Measurements from ENCODE around the gene AIMP2. TPM values are rescaled to one million over a fixed set of nuclear protein-coding genes. Genes with fewer than 3 reads are reported as not detected.
"Not testable (repeated sequence)": the region's sequence is repeated elsewhere in the genome, so short reads cannot be mapped to it uniquely, and the experiment has no call there.

The AIMP2 gene
- polyA plus RNA-seq, 2 donors = 15.6 to 38.1 TPM

GRCh38 chr7:6007835-6008590 lies 1.1 kb upstream of the AIMP2 start:
- not testable (repeated sequence) for H3K36me3 ChIP-seq (ENCODE audit: control insufficient read depth in 2 of 2, insufficient read depth in 2 of 2, low read length in 1 of 2); H3K27me3 ChIP-seq (ENCODE audit: control insufficient read depth in 1 of 2, insufficient read depth in 2 of 2, low read length in 2 of 2); H3K9me3 ChIP-seq (ENCODE audit: control insufficient read depth in 2 of 2, insufficient read depth in 1 of 2, low read depth in 1 of 2, low read length in 1 of 2); H3K4me1 ChIP-seq (ENCODE audit: control insufficient read depth in 2 of 2, insufficient read depth in 2 of 2, low read length in 1 of 2)
- 35 to 42% methylated on average over 27 of the region's 27 CpGs for WGBS, 2 donors
- Histone ChIP-seq H3K27ac (ENCODE audit: low read depth in 2 of 2, low read length in 1 of 2) (peak overlapping the region; percentile 52 to 91), H3K4me3 (ENCODE audit: low read depth in 1 of 2, low read length in 2 of 2) (peak overlapping the region; percentile 37 to 72)

GRCh38 chr7:6010370-6010769 lies 1.3 kb downstream of the AIMP2 start:
- 79 to 92% methylated on average over 8 of the region's 8 CpGs for WGBS, 2 donors
- not testable (repeated sequence) for H3K4me1 ChIP-seq (ENCODE audit: control insufficient read depth in 2 of 2, insufficient read depth in 2 of 2, low read length in 1 of 2); H3K27me3 ChIP-seq (ENCODE audit: control insufficient read depth in 1 of 2, insufficient read depth in 2 of 2, low read length in 2 of 2); H3K36me3 ChIP-seq (ENCODE audit: control insufficient read depth in 2 of 2, insufficient read depth in 2 of 2, low read length in 1 of 2); H3K9me3 ChIP-seq (ENCODE audit: control insufficient read depth in 2 of 2, insufficient read depth in 1 of 2, low read depth in 1 of 2, low read length in 1 of 2); H3K4me3 ChIP-seq (ENCODE audit: low read depth in 1 of 2, low read length in 2 of 2)
- peak overlapping the region in 1 of 2 donors; percentile 22 for H3K27ac ChIP-seq (ENCODE audit: low read depth in 2 of 2, low read length in 1 of 2)

GRCh38 chr7:6011541-6011940 lies 2.5 kb downstream of the AIMP2 start:
- H3K4me3 ChIP-seq (ENCODE audit: low read depth in 1 of 2, low read length in 2 of 2) = no peak overlapping the region
- H3K27me3 ChIP-seq (ENCODE audit: control insufficient read depth in 1 of 2, insufficient read depth in 2 of 2, low read length in 2 of 2) = no peaks in the 10 kb centered on the region
- 67 to 68% methylated on average over 2 of the region's 2 CpGs for WGBS, 2 donors
- H3K9me3 ChIP-seq (ENCODE audit: control insufficient read depth in 2 of 2, insufficient read depth in 1 of 2, low read depth in 1 of 2, low read length in 1 of 2) = no peaks in the 10 kb centered on the region
- H3K27ac ChIP-seq (ENCODE audit: low read depth in 2 of 2, low read length in 1 of 2) = no peak overlapping the region
- H3K36me3 ChIP-seq (ENCODE audit: control insufficient read depth in 2 of 2, insufficient read depth in 2 of 2, low read length in 1 of 2) = no peaks in the 10 kb centered on the region
- H3K4me1 ChIP-seq (ENCODE audit: control insufficient read depth in 2 of 2, insufficient read depth in 2 of 2, low read length in 1 of 2) = peaks cover 0 to 4% of the 10 kb centered on the region in 2 donors

- 61 to 64% methylated on average over 14 of the region's 14 CpGs for WGBS, 2 donors
- peaks cover 0 to 6% of the 10 kb centered on the region in 2 donors for H3K4me1 ChIP-seq (ENCODE audit: control insufficient read depth in 2 of 2, insufficient read depth in 2 of 2, low read length in 1 of 2)
- H3K4me3 ChIP-seq (ENCODE audit: low read depth in 1 of 2, low read length in 2 of 2) = no peak overlapping the region
- no peaks in the 10 kb centered on the region for H3K9me3 ChIP-seq (ENCODE audit: control insufficient read depth in 2 of 2, insufficient read depth in 1 of 2, low read depth in 1 of 2, low read length in 1 of 2)
- H3K27ac ChIP-seq (ENCODE audit: low read depth in 2 of 2, low read length in 1 of 2) = peak overlapping the region; percentile 74 to 82
- H3K27me3 ChIP-seq (ENCODE audit: control insufficient read depth in 1 of 2, insufficient read depth in 2 of 2, low read length in 2 of 2) = no peaks in the 10 kb centered on the region
- peaks cover 0 to 1% of the 10 kb centered on the region in 2 donors for H3K36me3 ChIP-seq (ENCODE audit: control insufficient read depth in 2 of 2, insufficient read depth in 2 of 2, low read length in 1 of 2)
Observed at GRCh38 chr7:6012355-6013104, 3.5 kb downstream of the AIMP2 start.

DNA sequence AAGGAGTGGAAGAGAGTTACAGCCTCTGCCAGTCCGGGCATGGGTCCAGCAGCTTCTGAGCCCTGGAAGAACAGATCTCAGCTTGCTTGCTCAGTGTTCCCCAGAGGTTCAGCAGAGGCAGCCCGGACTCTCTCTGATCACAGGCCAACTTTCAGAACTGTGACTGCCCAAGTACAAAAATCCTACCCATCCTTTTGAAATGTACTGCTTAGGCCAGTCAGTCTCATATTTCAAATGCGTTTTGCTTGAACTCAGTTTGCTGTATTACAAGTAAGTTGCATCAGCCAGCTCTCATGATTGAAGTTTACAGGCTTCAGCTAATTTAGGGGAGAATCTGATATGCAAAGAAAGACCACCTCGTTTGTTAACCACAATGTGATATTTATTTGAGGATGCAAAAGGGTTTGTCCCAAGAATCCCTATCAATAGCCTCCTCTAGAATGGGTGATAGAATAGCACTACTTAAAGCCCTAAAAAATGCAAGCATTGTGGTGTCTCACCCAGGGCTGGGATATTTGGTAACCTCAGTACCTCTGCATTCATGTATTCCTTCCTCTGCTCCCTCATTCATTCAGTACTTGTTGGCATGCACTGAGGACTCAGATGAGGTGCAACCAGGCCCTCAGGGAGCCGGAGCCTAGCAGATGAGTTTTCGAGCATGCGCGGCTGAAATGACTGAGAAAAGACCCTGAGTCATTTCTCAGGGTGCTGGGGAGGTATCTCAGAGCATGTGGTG lies 7.0 kb downstream of the AIMP2 start:
- Histone ChIP-seq H3K27me3 (ENCODE audit: control insufficient read depth in 1 of 2, insufficient read depth in 2 of 2, low read length in 2 of 2) (no peaks in the 10 kb centered on the region), H3K9me3 (ENCODE audit: control insufficient read depth in 2 of 2, insufficient read depth in 1 of 2, low read depth in 1 of 2, low read length in 1 of 2) (no peaks in the 10 kb centered on the region), H3K36me3 (ENCODE audit: control insufficient read depth in 2 of 2, insufficient read depth in 2 of 2, low read length in 1 of 2) (peaks cover 0 to 7% of the 10 kb centered on the region in 2 donors), H3K27ac (ENCODE audit: low read depth in 2 of 2, low read length in 1 of 2) (peak overlapping the region; percentile 38 to 86), H3K4me1 (ENCODE audit: control insufficient read depth in 2 of 2, insufficient read depth in 2 of 2, low read length in 1 of 2) (peaks cover 0 to 8% of the 10 kb centered on the region in 2 donors), H3K4me3 (ENCODE audit: low read depth in 1 of 2, low read length in 2 of 2) (peak overlapping the region in 1 of 2 donors; percentile 28)
- whole genome bisulfite sequencing, 2 donors = 40 to 58% methylated on average over 8 of the region's 8 CpGs

GRCh38 chr7:6016653-6016966 lies 7.5 kb downstream of the AIMP2 start:
- Histone ChIP-seq H3K4me3 (ENCODE audit: low read depth in 1 of 2, low read length in 2 of 2) (no peak overlapping the region), H3K36me3 (ENCODE audit: control insufficient read depth in 2 of 2, insufficient read depth in 2 of 2, low read length in 1 of 2) (peaks cover 4 to 7% of the 10 kb centered on the region in 2 donors), H3K9me3 (ENCODE audit: control insufficient read depth in 2 of 2, insufficient read depth in 1 of 2, low read depth in 1 of 2, low read length in 1 of 2) (no peaks in the 10 kb centered on the region), H3K27me3 (ENCODE audit: control insufficient read depth in 1 of 2, insufficient read depth in 2 of 2, low read length in 2 of 2) (no peaks in the 10 kb centered on the region), H3K27ac (ENCODE audit: low read depth in 2 of 2, low read length in 1 of 2) (peak overlapping the region in 1 of 2 donors; percentile 60), H3K4me1 (ENCODE audit: control insufficient read depth in 2 of 2, insufficient read depth in 2 of 2, low read length in 1 of 2) (peaks cover 0 to 8% of the 10 kb centered on the region in 2 donors)
- 72 to 80% methylated on average over 8 of the region's 8 CpGs for WGBS, 2 donors

DNA sequence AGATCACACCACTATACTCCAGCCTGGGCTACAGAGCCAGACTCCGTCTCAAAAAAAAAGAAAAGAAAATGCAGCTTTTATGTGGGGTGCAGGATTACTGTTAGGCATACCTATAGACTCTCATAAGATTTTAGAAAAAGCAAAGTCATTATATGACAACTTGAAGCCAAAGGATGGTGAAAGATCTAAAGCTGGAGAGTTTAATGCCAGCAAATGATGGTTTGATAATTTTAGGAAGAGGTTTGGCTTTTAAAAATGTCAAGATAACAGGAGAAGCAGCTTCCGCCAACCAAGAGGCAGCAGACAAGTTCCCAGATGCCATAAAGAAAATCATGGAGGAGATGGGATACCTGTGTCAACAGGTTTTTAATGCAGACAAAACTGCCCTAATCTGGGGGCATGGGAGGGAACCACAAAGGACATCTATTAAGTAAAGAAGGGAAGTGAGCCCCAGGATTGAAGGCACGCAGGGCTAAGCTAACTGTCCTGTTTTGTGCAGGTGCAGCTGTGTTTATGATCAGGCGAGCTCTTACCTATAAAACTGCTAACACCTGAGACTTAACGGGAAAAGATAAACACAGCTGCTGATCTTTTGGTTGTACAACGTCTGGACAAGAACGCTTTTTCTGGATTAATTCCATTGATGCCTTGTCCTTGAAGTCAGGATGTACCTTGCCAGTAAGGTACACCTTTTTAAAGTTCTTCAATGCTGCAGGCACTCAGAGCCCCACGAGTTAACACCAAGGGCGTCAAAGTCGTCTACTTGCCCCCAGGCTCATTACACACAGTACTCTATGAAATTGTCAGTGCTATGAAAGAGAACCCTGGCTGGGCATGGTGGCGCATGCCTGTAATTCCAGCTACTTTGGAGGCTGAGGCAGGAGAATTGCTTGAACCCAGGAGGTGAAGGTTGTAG lies 11.6 kb downstream of the AIMP2 start:
- H3K27me3 ChIP-seq (ENCODE audit: control insufficient read depth in 1 of 2, insufficient read depth in 2 of 2, low read length in 2 of 2) = no peaks in the 10 kb centered on the region
- WGBS, 2 donors = 51 to 58% methylated on average over 11 of the region's 11 CpGs
- peaks cover 17 to 18% of the 10 kb centered on the region in 2 donors for H3K36me3 ChIP-seq (ENCODE audit: control insufficient read depth in 2 of 2, insufficient read depth in 2 of 2, low read length in 1 of 2)
- H3K27ac ChIP-seq (ENCODE audit: low read depth in 2 of 2, low read length in 1 of 2) = peak overlapping the region; percentile 31 to 70
- H3K4me3 ChIP-seq (ENCODE audit: low read depth in 1 of 2, low read length in 2 of 2) = no peak overlapping the region
- peaks cover 3 to 4% of the 10 kb centered on the region in 2 donors for H3K4me1 ChIP-seq (ENCODE audit: control insufficient read depth in 2 of 2, insufficient read depth in 2 of 2, low read length in 1 of 2)
- H3K9me3 ChIP-seq (ENCODE audit: control insufficient read depth in 2 of 2, insufficient read depth in 1 of 2, low read depth in 1 of 2, low read length in 1 of 2) = no peaks in the 10 kb centered on the region

- H3K27me3 ChIP-seq (ENCODE audit: control insufficient read depth in 1 of 2, insufficient read depth in 2 of 2, low read length in 2 of 2) = no peaks in the 10 kb centered on the region
- H3K4me3 ChIP-seq (ENCODE audit: low read depth in 1 of 2, low read length in 2 of 2) = no peak overlapping the region
- H3K36me3 ChIP-seq (ENCODE audit: control insufficient read depth in 2 of 2, insufficient read depth in 2 of 2, low read length in 1 of 2) = peaks cover 17 to 21% of the 10 kb centered on the region in 2 donors
- H3K9me3 ChIP-seq (ENCODE audit: control insufficient read depth in 2 of 2, insufficient read depth in 1 of 2, low read depth in 1 of 2, low read length in 1 of 2) = no peaks in the 10 kb centered on the region
- H3K4me1 ChIP-seq (ENCODE audit: control insufficient read depth in 2 of 2, insufficient read depth in 2 of 2, low read length in 1 of 2) = peaks cover 7 to 8% of the 10 kb centered on the region in 2 donors
- no peak overlapping the region for H3K27ac ChIP-seq (ENCODE audit: low read depth in 2 of 2, low read length in 1 of 2)
- WGBS, 2 donors = 92 to 96% methylated on average over 3 of the region's 3 CpGs
Observed at GRCh38 chr7:6022707-6023106, 13.6 kb downstream of the AIMP2 start.

DNA sequence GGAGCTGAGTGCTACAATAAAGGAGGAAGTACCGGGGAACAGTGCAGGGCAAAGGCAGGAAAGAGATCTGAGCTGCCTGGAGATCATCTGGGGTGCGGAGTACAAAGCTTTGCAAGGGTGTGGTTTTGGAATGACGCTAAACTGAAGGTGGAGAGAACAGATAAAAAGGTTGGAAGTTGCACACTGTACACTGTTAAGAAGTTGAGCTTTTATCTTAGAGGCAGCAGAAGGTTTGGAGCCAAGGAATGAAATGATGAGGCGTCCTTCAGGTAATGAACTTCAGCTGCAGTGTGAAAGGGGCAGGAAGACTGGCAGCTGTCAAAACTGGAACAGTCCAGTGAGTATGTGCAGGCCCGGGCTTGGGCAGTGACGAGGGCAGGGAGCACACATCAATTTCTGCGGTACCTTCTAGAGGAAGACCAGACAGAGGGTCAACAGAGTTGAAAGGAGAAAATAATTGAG lies 14.9 kb downstream of the AIMP2 start:
- Histone ChIP-seq H3K36me3 (ENCODE audit: control insufficient read depth in 2 of 2, insufficient read depth in 2 of 2, low read length in 1 of 2) (peaks cover 20 to 21% of the 10 kb centered on the region in 2 donors), H3K27me3 (ENCODE audit: control insufficient read depth in 1 of 2, insufficient read depth in 2 of 2, low read length in 2 of 2) (no peaks in the 10 kb centered on the region), H3K9me3 (ENCODE audit: control insufficient read depth in 2 of 2, insufficient read depth in 1 of 2, low read depth in 1 of 2, low read length in 1 of 2) (no peaks in the 10 kb centered on the region), H3K27ac (ENCODE audit: low read depth in 2 of 2, low read length in 1 of 2) (peak overlapping the region; percentile 52 to 62), H3K4me1 (ENCODE audit: control insufficient read depth in 2 of 2, insufficient read depth in 2 of 2, low read length in 1 of 2) (peaks cover 7 to 8% of the 10 kb centered on the region in 2 donors), H3K4me3 (ENCODE audit: low read depth in 1 of 2, low read length in 2 of 2) (no peak overlapping the region)
- WGBS, 2 donors = 78% methylated on average over 7 of the region's 7 CpGs

All from esophagus (tissue), 2 donors.